NCI-H345 (cell line): ENCODE results near the gene PKIG.
"Not testable (repeated sequence)": the region's sequence is repeated elsewhere in the genome, so short reads cannot be mapped to it uniquely, and the experiment has no call there.

Experiments
- DNase-seq: peaks from one replicate; lab custom pipeline; 2025; lab: John Stamatoyannopoulos, UW

PKIG gene

GRCh38 chr20:44572551-44573500 lies 9.6 kb upstream of the PKIG start:
- DNase-seq: no peak

GRCh38 chr20:44573501-44573869 lies 8.9 kb upstream of the PKIG start:
- DNase-seq: no peak

- no peak for DNase-seq
Measured at GRCh38 chr20:44574372-44574771, 8.0 kb upstream of the PKIG start.

- DNase-seq: no peak
Measured at GRCh38 chr20:44576297-44576696, 6.1 kb upstream of the PKIG start.

- DNase-seq: no peak
Measured at GRCh38 chr20:44579313-44580081, 2.9 kb upstream of the PKIG start.

- DNase-seq: no peak
Measured at GRCh38 chr20:44580581-44581268, 1.7 kb upstream of the PKIG start.

- DNase-seq: no peak
Measured at GRCh38 chr20:44581515-44581914, 864 bp upstream of the PKIG start.

GRCh38 chr20:44583157-44583556 lies 778 bp downstream of the PKIG start:
- no peak for DNase-seq

GRCh38 chr20:44584162-44584561 lies 1.8 kb downstream of the PKIG start:
- no peak for DNase-seq

- no peak for DNase-seq
Measured at GRCh38 chr20:44585057-44585963, 2.9 kb downstream of the PKIG start.

- no peak for DNase-seq
Measured at GRCh38 chr20:44586289-44586911, 4.0 kb downstream of the PKIG start.

GRCh38 chr20:44587035-44587980 lies 4.9 kb downstream of the PKIG start:
- no peak for DNase-seq

GRCh38 chr20:44588321-44588720 lies 5.9 kb downstream of the PKIG start:
- DNase-seq: not testable (repeated sequence)

GRCh38 chr20:44589537-44589936 lies 7.2 kb downstream of the PKIG start:
- DNase-seq: no peak

GRCh38 chr20:44590980-44591778 lies 8.8 kb downstream of the PKIG start:
- DNase-seq: no peak

GRCh38 chr20:44592366-44592765 lies 10.0 kb downstream of the PKIG start:
- DNase-seq: no peak

- DNase-seq: no peak
Measured at GRCh38 chr20:44593751-44594150, 11.4 kb downstream of the PKIG start.

- DNase-seq: no peak
Measured at GRCh38 chr20:44594730-44595129, 12.4 kb downstream of the PKIG start.

- no peak for DNase-seq
Measured at GRCh38 chr20:44596010-44596409, 13.6 kb downstream of the PKIG start.
